Measurements from ENCODE around the gene BRF1. TPM values are rescaled to one million over a fixed set of nuclear protein-coding genes. Genes with fewer than 3 reads are reported as not detected.

BRF1 gene
- total RNA-seq, 1 experiment from 2014 or later, result 26.4 TPM

- no peak for TF ChIP-seq JAZF1 (CRISPR knock-in tag; IDR thresholded peaks at IDR 0.05)
- no peak for TF ChIP-seq ZMAT4 (CRISPR knock-in tag; IDR thresholded peaks at IDR 0.05)
- TF ChIP-seq ETV6 (CRISPR knock-in tag; IDR thresholded peaks at IDR 0.05), result no peak
- TF ChIP-seq, protein P1, sequence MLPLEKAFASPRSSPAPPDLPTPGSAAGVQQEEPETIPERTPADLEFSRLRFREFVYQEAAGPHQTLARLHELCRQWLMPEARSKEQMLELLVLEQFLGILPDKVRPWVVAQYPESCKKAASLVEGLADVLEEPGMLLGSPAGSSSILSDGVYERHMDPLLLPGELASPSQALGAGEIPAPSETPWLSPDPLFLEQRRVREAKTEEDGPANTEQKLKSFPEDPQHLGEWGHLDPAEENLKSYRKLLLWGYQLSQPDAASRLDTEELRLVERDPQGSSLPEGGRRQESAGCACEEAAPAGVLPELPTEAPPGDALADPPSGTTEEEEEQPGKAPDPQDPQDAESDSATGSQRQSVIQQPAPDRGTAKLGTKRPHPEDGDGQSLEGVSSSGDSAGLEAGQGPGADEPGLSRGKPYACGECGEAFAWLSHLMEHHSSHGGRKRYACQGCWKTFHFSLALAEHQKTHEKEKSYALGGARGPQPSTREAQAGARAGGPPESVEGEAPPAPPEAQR (CRISPR knock-in tag; IDR thresholded peaks at IDR 0.05), result no peak
- ATAC-seq, result no peak; the same call in 1 of the 2 replicates
- POLR2A ChIA-PET, result interaction anchor here (0.5 to 1.2 kb wide), 2 partner anchors 25 to 229 kb away, joined by 3 to 4 read pairs; partner anchors contain the start of gene BRF1
- H3K36me3 Mint-ChIP-seq, result 0 out of 2 replicates have a peak, but pooled peaks cover 3% of the 10 kb centered on the region
- H3K4me3 Mint-ChIP-seq, result no peak overlapping the region
- no peaks in the 10 kb centered on the region for H3K27me3 Mint-ChIP-seq (ENCODE audit: low read depth)
- H3K9me3 Mint-ChIP-seq, result no peaks in the 10 kb centered on the region
- peaks cover 62% of the 10 kb centered on the region for H3K4me1 Mint-ChIP-seq
- peak overlapping the region; percentile 32 for H3K27ac Mint-ChIP-seq
- DNase-seq (ENCODE audit: low spot score), result no peak
- CTCF ChIA-PET, result interaction anchor here (0.5 to 1.7 kb wide), 8 partner anchors 8 to 351 kb away, joined by 3 to 9 read pairs (median 4); no protein-coding TSS in a partner anchor
Measured at GRCh38 chr14:105325716-105326567, 25.1 kb upstream of the BRF1 start.

GRCh38 chr14:105325303-105325702 is 24.5 kb upstream of the BRF1 start:
- H3K27me3 Mint-ChIP-seq (ENCODE audit: low read depth), result no peaks in the 10 kb centered on the region
- 0 out of 2 replicates have a peak, but pooled peaks cover 3% of the 10 kb centered on the region for H3K36me3 Mint-ChIP-seq
- TF ChIP-seq NFATC4 (CRISPR knock-in tag; IDR thresholded peaks at IDR 0.05), result no peak
- no peak overlapping the region for H3K4me3 Mint-ChIP-seq
- peaks cover 57% of the 10 kb centered on the region for H3K4me1 Mint-ChIP-seq
- CTCF ChIA-PET, result interaction anchor here (0.7 to 1.7 kb wide), 3 partner anchors 9 to 27 kb away, joined by 3 to 7 read pairs (median 3); no protein-coding TSS in a partner anchor
- POLR2A ChIA-PET, result interaction anchor here (1.2 kb wide), 1 partner anchor 24 kb away, joined by 4 read pairs; the partner anchor contains the start of gene BRF1
- no peak for ATAC-seq
- no peaks in the 10 kb centered on the region for H3K9me3 Mint-ChIP-seq
- no peak for DNase-seq (ENCODE audit: low spot score)
- no peak overlapping the region; the same call in 1 of the 2 replicates for H3K27ac Mint-ChIP-seq

GRCh38 chr14:105324871-105325270 is 24.1 kb upstream of the BRF1 start:
- no peak for ATAC-seq
- Mint-ChIP-seq H3K4me3 (no peak overlapping the region), H3K36me3 (0 out of 2 replicates have a peak, but pooled peaks cover 3% of the 10 kb centered on the region), H3K9me3 (no peaks in the 10 kb centered on the region), H3K27ac (no peak overlapping the region), H3K4me1 (peaks cover 57% of the 10 kb centered on the region), H3K27me3 (ENCODE audit: low read depth) (no peaks in the 10 kb centered on the region)
- no peak for DNase-seq (ENCODE audit: low spot score)
- ChIA-PET CTCF (interaction anchor here (0.7 to 1.7 kb wide), 4 partner anchors 9 to 27 kb away, joined by 3 to 7 read pairs (median 4); no protein-coding TSS in a partner anchor), POLR2A (no interaction called here)
- TF ChIP-seq, protein P2, sequence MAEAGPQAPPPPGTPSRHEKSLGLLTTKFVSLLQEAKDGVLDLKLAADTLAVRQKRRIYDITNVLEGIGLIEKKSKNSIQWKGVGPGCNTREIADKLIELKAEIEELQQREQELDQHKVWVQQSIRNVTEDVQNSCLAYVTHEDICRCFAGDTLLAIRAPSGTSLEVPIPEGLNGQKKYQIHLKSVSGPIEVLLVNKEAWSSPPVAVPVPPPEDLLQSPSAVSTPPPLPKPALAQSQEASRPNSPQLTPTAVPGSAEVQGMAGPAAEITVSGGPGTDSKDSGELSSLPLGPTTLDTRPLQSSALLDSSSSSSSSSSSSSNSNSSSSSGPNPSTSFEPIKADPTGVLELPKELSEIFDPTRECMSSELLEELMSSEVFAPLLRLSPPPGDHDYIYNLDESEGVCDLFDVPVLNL (CRISPR knock-in tag; IDR thresholded peaks at IDR 0.05; ENCODE audit: borderline replicate concordance, low read depth), result no peak
- TF ChIP-seq EMX1 (CRISPR knock-in tag; IDR thresholded peaks at IDR 0.05), result no peak
- TF ChIP-seq, protein P3, sequence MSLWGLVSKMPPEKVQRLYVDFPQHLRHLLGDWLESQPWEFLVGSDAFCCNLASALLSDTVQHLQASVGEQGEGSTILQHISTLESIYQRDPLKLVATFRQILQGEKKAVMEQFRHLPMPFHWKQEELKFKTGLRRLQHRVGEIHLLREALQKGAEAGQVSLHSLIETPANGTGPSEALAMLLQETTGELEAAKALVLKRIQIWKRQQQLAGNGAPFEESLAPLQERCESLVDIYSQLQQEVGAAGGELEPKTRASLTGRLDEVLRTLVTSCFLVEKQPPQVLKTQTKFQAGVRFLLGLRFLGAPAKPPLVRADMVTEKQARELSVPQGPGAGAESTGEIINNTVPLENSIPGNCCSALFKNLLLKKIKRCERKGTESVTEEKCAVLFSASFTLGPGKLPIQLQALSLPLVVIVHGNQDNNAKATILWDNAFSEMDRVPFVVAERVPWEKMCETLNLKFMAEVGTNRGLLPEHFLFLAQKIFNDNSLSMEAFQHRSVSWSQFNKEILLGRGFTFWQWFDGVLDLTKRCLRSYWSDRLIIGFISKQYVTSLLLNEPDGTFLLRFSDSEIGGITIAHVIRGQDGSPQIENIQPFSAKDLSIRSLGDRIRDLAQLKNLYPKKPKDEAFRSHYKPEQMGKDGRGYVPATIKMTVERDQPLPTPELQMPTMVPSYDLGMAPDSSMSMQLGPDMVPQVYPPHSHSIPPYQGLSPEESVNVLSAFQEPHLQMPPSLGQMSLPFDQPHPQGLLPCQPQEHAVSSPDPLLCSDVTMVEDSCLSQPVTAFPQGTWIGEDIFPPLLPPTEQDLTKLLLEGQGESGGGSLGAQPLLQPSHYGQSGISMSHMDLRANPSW (CRISPR knock-in tag; conservative IDR thresholded peaks at IDR 0.05; ENCODE audit: low read depth), result no peak
- TF ChIP-seq ZNF416 (CRISPR knock-in tag; IDR thresholded peaks at IDR 0.05), result no peak
- TF ChIP-seq ESRRA (CRISPR knock-in tag; IDR thresholded peaks at IDR 0.05; ENCODE audit: borderline replicate concordance), result no peak
- no peak for TF ChIP-seq IRF2 (CRISPR knock-in tag; IDR thresholded peaks at IDR 0.05; ENCODE audit: borderline replicate concordance, low read depth)
- no peak for TF ChIP-seq NR3C1 (CRISPR knock-in tag; conservative IDR thresholded peaks at IDR 0.05; ENCODE audit: low read depth)
- no peak for TF ChIP-seq GRHL2 (CRISPR knock-in tag; IDR thresholded peaks at IDR 0.05; ENCODE audit: insufficient replicate concordance, severe bottlenecking)
- no peak for TF ChIP-seq HMGXB4 (CRISPR knock-in tag; IDR thresholded peaks at IDR 0.05)
- no peak for TF ChIP-seq CREM (CRISPR knock-in tag; IDR thresholded peaks at IDR 0.05)
- TF ChIP-seq, protein P4, sequence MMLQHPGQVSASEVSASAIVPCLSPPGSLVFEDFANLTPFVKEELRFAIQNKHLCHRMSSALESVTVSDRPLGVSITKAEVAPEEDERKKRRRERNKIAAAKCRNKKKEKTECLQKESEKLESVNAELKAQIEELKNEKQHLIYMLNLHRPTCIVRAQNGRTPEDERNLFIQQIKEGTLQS (CRISPR knock-in tag; conservative IDR thresholded peaks at IDR 0.05), result no peak
- TF ChIP-seq TP53 (CRISPR knock-in tag; IDR thresholded peaks at IDR 0.05), result no peak
- TF ChIP-seq AR (CRISPR knock-in tag; IDR thresholded peaks at IDR 0.05), result no peak
- TF ChIP-seq ZNF396 (CRISPR knock-in tag; IDR thresholded peaks at IDR 0.05; ENCODE audit: borderline replicate concordance), result no peak

All from WTC11 (cell line).